Thyroid gland (tissue), 4 donors: ENCODE data around the gene NAA15. TPM values are rescaled to one million over a fixed set of nuclear protein-coding genes. Genes with fewer than 3 reads are reported as not detected.

Source experiments
- DNase-seq, 2 donors: peaks; one replicate each; pipeline ENCODE4 v3.0.0-alpha.2; 2019
- H3K27ac ChIP-seq, 3 donors: fragments of 200-600 bp; sonication (generic); 1 replicate in 2 of 3; 2 replicates in 1 of 3; pipeline ENCODE4 v1.5.1; 2016 to 2019; ENCODE audit warnings: mild to moderate bottlenecking in 1 of 3, moderate library complexity in 1 of 3
- H3K27me3 ChIP-seq: fragments of 200-600 bp; sonication (generic); one replicate; pipeline ENCODE4 v1.5.1; 2019
- H3K36me3 ChIP-seq, 2 donors: fragments of 200-600 bp; sonication (generic); one replicate each; pipeline ENCODE4 v1.5.1; 2016 to 2019
- H3K4me1 ChIP-seq, 2 donors: fragments of 200-600 bp; sonication (generic); one replicate each; pipeline ENCODE4 v1.5.1; 2017 to 2019
- H3K4me3 ChIP-seq, 3 donors: fragments of 200-600 bp; sonication (generic); replicated peaks in 1 of 3; 1 replicate in 2 of 3; 2 replicates in 1 of 3; pipeline ENCODE4 v1.5.1; 2016; ENCODE audit warnings: mild to moderate bottlenecking in 1 of 3
- H3K9me3 ChIP-seq: fragments of 200-600 bp; sonication (generic); one replicate; pipeline ENCODE4 v1.5.1; 2017
- CTCF ChIP-seq, 6 experiments: fragments of 200-600 bp in 3 of 6; fragments of 450-650 bp in 3 of 6; sonication (generic) in 3 of 6; IDR thresholded peaks; one replicate each; pipeline ENCODE4 v1.5.1; 2016 to 2019; ENCODE audit warnings: antibody characterized with exemption in 6 of 6, mild to moderate bottlenecking in 2 of 6, inconsistent platforms in 1 of 6, moderate library complexity in 1 of 6
- POLR2A ChIP-seq, 2 donors: fragments of 450-650 bp; IDR thresholded peaks; one replicate each; pipeline ENCODE4 v1.6.1; 2017; ENCODE audit warnings: antibody characterized with exemption in 2 of 2, mild to moderate bottlenecking in 2 of 2, moderate library complexity in 1 of 2
- WGBS, 2 donors: methylation state at CpG; one replicate each; pipeline ENCODE4 v1.1.5; 2017; 5-methylcytosine and 5-hydroxymethylcytosine counted together
- intact Hi-C: fragments of 100-400 bp; cut with DNase I; formaldehyde crosslinking; loops from one replicate; pipeline ENCODE4 v1.15.1; 2023
- total RNA-seq, 4 donors: library from RNA; depleted of rRNA; stranded (reverse); fragments of >200 nt; gene quantifications; one replicate each; pipeline ENCODE4 v1.2.3, GENCODE V29; 2016

The NAA15 gene
- total RNA-seq, 4 donors from 2014 or later: 21.7 to 47.7 (median 24.6) TPM

GRCh38 chr4:139265654-139266053, 35.7 kb upstream of the NAA15 start:
- H3K27me3 ChIP-seq: no peaks in the 10 kb centered on the region
- no peaks in the 10 kb centered on the region for H3K9me3 ChIP-seq
- no peak overlapping the region for H3K27ac ChIP-seq
- no peaks in the 10 kb centered on the region for H3K36me3 ChIP-seq
- intact Hi-C loops: no loop called here
- TF ChIP-seq POLR2A (IDR thresholded peaks at IDR 0.05) (no peak), CTCF (IDR thresholded peaks at IDR 0.05) (no peak)
- DNase-seq: no peak
- no peak overlapping the region for H3K4me3 ChIP-seq
- WGBS, 2 donors: 57 to 58% methylated on average over 3 of the region's 3 CpGs
- H3K4me1 ChIP-seq: peaks cover 3 to 7% of the 10 kb centered on the region in 2 donors

GRCh38 chr4:139266208-139266582, 35.1 kb upstream of the NAA15 start:
- Histone ChIP-seq H3K36me3 (no peaks in the 10 kb centered on the region), H3K4me3 (no peak overlapping the region), H3K9me3 (no peaks in the 10 kb centered on the region), H3K27me3 (no peaks in the 10 kb centered on the region), H3K4me1 (peaks cover 3 to 7% of the 10 kb centered on the region in 2 donors), H3K27ac (no peak overlapping the region)
- intact Hi-C loops: no loop called here
- 19 to 26% methylated on average over 1 of the region's 1 CpG for WGBS, 2 donors
- DNase-seq: no peak
- TF ChIP-seq CTCF (IDR thresholded peaks at IDR 0.05): no peak
- TF ChIP-seq POLR2A (IDR thresholded peaks at IDR 0.05): no peak

- Histone ChIP-seq H3K4me3 (no peak overlapping the region), H3K27ac (no peak overlapping the region), H3K9me3 (no peaks in the 10 kb centered on the region), H3K27me3 (no peaks in the 10 kb centered on the region), H3K36me3 (no peaks in the 10 kb centered on the region), H3K4me1 (peaks cover 3 to 7% of the 10 kb centered on the region in 2 donors)
- WGBS, 2 donors: 24 to 28% methylated on average over 14 of the region's 14 CpGs
- intact Hi-C loops: no loop called here
- DNase-seq: peak; percentile 49 to 50
- TF ChIP-seq POLR2A (IDR thresholded peaks at IDR 0.05) (no peak), CTCF (IDR thresholded peaks at IDR 0.05) (no peak)
These were observed 34.6 kb upstream of the NAA15 start for GRCh38 chr4:139266583-139267257.

GRCh38 chr4:139267301-139267700, 34.0 kb upstream of the NAA15 start:
- H3K4me1 ChIP-seq: peaks cover 3 to 7% of the 10 kb centered on the region in 2 donors
- no peak overlapping the region for H3K4me3 ChIP-seq
- no peaks in the 10 kb centered on the region for H3K36me3 ChIP-seq
- H3K27me3 ChIP-seq: no peaks in the 10 kb centered on the region
- no peak for DNase-seq
- no peak overlapping the region for H3K27ac ChIP-seq
- TF ChIP-seq CTCF (IDR thresholded peaks at IDR 0.05) (no peak), POLR2A (IDR thresholded peaks at IDR 0.05) (no peak)
- H3K9me3 ChIP-seq: no peaks in the 10 kb centered on the region
- WGBS, 2 donors: 97 to 100% methylated on average over 1 of the region's 1 CpG
- intact Hi-C loops: no loop called here

GRCh38 chr4:139273835-139274234, 27.5 kb upstream of the NAA15 start:
- H3K27ac ChIP-seq: no peak overlapping the region
- no peaks in the 10 kb centered on the region for H3K4me1 ChIP-seq
- H3K36me3 ChIP-seq: no peaks in the 10 kb centered on the region
- no peak for TF ChIP-seq CTCF (IDR thresholded peaks at IDR 0.05)
- TF ChIP-seq POLR2A (IDR thresholded peaks at IDR 0.05): no peak
- intact Hi-C loops: no loop called here
- no peaks in the 10 kb centered on the region for H3K27me3 ChIP-seq
- H3K4me3 ChIP-seq: no peak overlapping the region
- no peaks in the 10 kb centered on the region for H3K9me3 ChIP-seq
- no peak for DNase-seq
- WGBS, 2 donors: 88 to 92% methylated on average over 1 of the region's 1 CpG
